HG03571 (cell line): ENCODE data around the gene CLCA2.

Experiments
- ATAC-seq: cut with Tn5 transposase; IDR thresholded peaks from one replicate; pipeline ENCODE4 v1.9.1; 2021; ENCODE audit not compliant: unreplicated experiment

CLCA2 gene

DNA sequence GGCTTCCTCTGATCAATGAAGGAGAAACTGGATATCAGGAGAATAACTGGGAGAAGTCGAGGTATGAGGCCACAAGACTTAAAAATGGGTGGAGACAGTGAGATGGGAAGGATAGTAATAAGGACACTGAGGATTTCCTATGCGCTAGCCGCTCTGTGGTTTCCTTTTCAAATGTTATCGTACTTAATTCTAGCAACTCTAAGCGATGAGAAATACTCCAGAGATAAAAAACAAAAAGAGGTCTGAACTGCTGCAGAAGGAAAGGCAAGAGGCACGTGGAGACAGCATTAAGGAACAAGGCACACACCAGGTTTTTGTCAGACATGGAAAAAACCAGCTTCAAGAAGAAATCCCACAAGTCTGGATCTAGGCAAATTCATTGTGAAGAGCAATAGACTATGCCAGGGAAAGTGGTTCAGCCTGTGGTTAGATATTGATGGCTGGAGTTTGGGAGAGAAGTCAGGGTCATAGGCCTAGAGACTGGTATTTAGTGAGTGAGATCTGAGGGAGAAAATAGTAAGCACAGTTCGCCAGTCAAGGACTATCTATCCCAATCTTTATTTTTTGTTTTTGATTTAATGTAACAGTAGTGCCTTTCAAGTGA lies 5.3 kb downstream of the CLCA2 start:
- no peak for ATAC-seq

DNA sequence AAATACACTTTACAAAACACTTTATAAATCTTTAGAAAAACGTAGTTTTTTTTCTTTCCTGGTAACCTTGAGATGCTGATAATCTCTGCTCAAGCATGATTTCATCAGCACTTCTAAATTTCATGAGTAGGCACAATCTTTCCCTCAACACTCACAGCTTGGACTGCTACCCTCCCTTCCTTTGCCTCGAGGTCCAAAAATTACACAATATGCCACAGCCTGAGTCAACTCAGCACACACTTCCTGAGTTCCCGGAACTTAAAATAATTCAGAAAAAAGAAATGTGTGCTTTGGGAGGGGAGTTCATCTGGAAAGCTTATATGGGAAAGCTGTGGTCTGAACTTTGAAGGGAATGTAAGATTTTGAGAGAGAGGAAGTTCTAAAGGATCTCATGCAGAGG lies 5.9 kb downstream of the CLCA2 start:
- ATAC-seq, result no peak

GRCh38 chr1:86430376-86430775 lies 6.4 kb downstream of the CLCA2 start:
- ATAC-seq, result no peak

DNA sequence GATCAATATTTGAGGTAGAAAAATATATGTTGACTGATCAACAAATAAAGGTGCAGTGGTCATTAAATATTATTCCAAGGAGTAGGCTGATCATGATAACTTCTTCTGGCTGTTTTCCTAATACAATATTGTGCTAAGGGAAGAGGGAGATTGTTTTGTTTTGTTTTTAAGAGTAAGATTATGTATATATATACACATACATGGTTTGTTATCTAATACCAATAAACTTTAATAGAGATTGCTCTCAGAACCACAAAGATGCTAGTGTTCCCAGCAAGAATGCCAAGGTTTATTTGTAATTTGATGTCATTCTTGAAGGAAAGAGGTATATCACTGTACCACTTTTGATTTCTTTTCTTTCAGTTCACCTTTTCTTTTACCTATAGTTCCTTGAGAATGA lies 10.1 kb downstream of the CLCA2 start:
- ATAC-seq, result no peak

- no peak for ATAC-seq
Observed at GRCh38 chr1:86435327-86435726, 11.4 kb downstream of the CLCA2 start.

DNA sequence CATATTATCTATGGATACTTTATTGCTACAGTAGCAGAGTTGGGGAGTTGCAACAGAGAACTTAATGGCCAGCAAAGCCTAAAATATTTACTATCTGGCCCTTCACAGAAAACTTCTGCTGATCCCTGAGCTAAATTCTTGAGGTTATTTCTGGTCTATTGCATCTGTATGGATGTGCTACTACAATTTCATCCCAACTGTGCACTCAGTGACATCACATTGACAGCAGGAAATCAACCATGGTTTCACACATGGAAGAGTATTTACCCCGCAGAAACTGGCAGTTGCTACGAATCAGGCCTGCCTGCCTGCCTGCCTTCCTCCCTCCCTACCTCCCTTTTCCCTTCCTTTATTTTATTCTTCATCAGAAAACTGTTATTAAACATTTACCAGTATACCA lies 12.1 kb downstream of the CLCA2 start:
- no peak for ATAC-seq

DNA sequence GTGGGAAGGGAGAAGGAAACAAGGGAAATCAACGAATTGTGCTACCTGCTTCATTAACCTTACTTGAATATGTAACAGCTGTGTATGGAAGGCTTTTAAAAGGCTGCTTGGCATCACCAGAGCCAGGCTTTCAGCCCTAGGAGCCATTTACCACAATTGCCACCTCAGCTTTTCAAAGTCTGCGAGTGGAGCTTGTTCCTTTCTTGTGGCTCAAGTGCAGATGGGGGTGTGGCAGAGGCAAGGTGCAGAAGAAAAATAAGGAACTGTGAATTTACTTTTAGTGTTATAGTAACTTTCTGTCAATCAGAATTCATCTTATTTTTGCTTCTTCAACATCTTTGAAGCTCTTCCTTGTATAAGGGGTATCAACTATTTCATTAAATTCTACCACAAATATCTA lies 17.6 kb downstream of the CLCA2 start:
- no peak for ATAC-seq

- ATAC-seq, result no peak
Observed at GRCh38 chr1:86441997-86442396, 18.0 kb downstream of the CLCA2 start.

- no peak for ATAC-seq
Observed at GRCh38 chr1:86445919-86446318, 21.9 kb downstream of the CLCA2 start.

DNA sequence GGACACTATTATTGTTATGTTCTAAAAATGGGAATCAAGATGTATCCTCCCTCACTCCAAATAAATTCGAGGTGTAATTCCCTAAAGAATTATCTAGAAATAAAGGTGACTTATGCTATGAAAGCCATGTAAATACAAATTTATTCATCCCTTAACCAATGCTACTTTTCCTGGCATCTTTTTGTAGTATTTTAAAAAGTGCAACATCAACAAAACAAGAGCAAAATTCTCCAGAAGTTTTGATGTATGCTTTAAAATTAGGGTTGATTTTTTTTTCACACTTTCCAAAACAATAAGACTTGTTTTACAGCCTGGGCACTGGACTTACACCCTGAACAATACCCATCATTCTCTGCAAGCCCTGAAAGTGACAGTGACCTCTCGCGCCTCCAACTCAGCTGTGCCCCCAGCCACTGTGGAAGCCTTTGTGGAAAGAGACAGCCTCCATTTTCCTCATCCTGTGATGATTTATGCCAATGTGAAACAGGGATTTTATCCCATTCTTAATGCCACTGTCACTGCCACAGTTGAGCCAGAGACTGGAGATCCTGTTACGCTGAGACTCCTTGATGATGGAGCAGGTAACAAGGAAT lies 23.3 kb downstream of the CLCA2 start:
- ATAC-seq, result no peak

GRCh38 chr1:86448670-86449069 lies 24.7 kb downstream of the CLCA2 start:
- no peak for ATAC-seq

- no peak for ATAC-seq
Observed at GRCh38 chr1:86449103-86449502, 25.1 kb downstream of the CLCA2 start.

DNA sequence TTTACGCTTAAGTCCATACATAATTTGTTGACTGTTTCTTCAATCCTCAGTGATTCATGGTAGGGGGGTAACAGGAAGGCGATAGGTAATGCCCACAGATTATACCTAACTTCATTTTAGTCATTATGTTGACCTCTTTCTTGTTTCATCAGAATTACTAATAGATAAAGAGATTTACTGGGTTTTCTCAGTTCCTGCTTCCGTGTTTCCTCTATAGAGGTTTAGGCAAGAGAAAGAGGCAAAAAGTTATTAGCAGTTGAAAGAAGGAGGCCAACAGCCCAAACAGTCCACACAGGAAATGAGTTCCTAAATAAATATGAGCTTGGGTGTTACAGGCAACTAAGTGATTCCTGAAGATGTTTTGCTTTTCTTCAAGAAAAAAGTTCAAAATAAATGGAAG lies 26.9 kb downstream of the CLCA2 start:
- no peak for ATAC-seq

GRCh38 chr1:86453664-86454063 lies 29.7 kb downstream of the CLCA2 start:
- ATAC-seq, result no peak

DNA sequence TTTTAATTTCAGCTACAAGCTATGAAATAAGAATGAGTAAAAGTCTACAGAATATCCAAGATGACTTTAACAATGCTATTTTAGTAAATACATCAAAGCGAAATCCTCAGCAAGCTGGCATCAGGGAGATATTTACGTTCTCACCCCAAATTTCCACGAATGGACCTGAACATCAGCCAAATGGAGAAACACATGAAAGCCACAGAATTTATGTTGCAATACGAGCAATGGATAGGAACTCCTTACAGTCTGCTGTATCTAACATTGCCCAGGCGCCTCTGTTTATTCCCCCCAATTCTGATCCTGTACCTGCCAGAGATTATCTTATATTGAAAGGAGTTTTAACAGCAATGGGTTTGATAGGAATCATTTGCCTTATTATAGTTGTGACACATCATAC lies 31.1 kb downstream of the CLCA2 start:
- no peak for ATAC-seq

DNA sequence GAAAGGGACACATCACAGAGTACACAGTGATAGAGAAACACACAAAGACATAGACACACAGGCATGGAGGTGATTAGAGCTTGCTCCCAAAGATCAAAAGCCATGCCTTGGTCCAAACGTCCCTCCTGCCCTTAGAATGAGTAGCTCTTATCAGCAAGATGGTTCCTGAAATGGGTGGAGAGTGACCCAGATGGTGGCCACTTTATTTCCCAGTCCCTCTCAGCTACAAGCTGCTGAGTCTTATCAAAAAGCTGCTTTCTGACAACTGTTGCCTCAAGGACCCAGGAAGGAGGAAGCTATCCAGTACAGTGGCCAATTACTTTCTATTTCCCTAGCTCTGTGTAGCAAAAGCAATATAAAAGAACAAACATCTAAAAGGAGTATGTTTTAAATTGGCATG lies 37.0 kb downstream of the CLCA2 start:
- ATAC-seq, result no peak

DNA sequence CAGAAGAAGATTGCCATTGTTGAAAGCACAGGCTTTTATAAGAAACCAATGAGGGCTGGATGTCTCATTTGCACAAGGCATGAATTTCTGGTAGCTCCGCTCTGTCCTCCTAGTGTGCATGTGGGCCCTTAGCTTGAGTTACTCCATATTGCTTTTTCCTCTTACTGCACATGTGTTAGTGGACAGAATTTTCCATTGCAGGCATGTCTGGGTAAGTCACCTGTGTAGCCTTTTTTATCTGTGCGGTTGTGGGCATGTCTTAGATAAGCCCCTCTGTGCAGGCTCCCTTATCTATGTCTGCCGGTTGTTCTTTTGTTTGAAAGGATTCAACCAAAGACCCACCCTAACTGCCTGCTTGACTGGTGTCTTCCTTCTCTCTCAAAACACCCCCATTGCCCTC lies 37.5 kb downstream of the CLCA2 start:
- no peak for ATAC-seq

GRCh38 chr1:86464819-86465218 lies 40.8 kb downstream of the CLCA2 start:
- no peak for ATAC-seq

DNA sequence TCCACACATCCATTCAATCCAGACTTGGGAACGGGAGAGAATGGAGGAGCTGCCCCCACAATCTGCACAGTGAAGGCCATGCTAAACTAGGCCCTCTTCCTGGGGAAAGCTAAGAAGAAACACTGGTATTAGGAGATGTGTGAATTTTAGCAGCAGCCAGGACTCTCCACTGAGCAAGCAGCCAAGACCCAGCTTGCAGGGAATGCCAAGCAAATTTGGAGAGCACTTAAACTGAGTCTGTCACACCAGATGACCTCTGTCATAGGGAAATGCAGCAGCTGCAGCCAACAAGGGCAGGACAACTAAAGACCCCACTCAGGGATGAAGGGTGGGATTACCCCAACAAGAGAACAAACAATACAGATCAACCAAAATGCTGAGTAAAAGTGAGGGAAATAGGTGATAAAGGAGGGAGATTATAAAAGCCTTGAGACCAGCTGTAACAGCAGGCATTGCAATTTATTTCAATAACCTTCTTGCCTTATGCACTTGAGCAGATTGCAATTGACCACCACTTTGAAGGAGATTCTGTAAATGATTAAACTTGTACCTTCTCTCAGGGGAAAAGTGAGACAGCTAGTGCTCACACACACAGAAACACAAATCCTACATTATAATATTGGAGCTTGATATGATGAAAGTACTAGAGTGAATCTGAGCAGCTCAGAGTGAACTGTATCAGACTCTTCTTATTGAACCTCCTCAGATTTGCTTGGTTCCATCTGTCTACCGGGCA lies 42.3 kb downstream of the CLCA2 start:
- ATAC-seq, result no peak

- no peak for ATAC-seq
Observed at GRCh38 chr1:86466986-86467385, 43.0 kb downstream of the CLCA2 start.

GRCh38 chr1:86468501-86468977 lies 44.6 kb downstream of the CLCA2 start, which contains the start of gene CLCA1:
CLCA1 (plus strand) TSS chr1:86468927; CDS start chr1:86468972, 45 bp downstream.
- no peak for ATAC-seq

DNA sequence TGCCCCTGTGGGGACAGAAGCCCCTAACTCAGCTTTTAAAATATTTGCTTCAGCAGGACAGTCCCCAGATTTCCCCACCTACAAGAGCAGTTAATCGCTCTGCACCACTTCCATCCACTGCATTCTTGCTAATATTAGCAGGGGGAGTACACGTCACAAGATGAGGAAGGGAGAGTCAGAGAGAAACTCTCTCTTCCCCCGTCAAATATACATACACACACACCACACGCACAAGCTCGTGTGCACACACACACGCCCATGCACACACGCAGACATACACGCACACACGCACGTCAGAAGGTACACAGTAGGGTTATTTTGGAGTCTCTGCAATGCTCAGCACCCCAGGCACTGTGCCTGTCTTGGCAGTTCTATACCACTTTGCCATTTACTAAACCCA lies 46.9 kb downstream of the CLCA2 start:
- ATAC-seq, result no peak
